OCI-LY3 (cell line): ENCODE results near the gene KIAA0319L.

Experiments
- H2AFZ ChIP-seq: fragments of 200-600, 300-600 bp; shearing (Covaris generic); 2 replicates; pipeline ENCODE4 v1.6.0; 2014; ENCODE audit warnings: antibody characterized with exemption, low read depth, low read length
- H3K27ac ChIP-seq: fragments of 200-600, 300-600 bp; sonication (generic); 2 replicates; pipeline ENCODE4 v1.5.1; 2014; ENCODE audit warnings: mild to moderate bottlenecking, low read length, moderate library complexity, mixed read lengths
- H3K27me3 ChIP-seq: fragments of 200-600, 300-600 bp; sonication (generic); 2 replicates; pipeline ENCODE4 v1.6.1; 2014; ENCODE audit warnings: low read depth, low read length, mixed read lengths
- H3K36me3 ChIP-seq: fragments of 200-600, 300-600 bp; sonication (generic); replicated peaks from 2 replicates; pipeline ENCODE3; 2014; ENCODE audit warnings: low read depth, low read length, mixed read lengths
- H3K4me1 ChIP-seq: fragments of 300-600, 200-600 bp; sonication (generic); 2 replicates; pipeline ENCODE4 v1.6.1; 2014; ENCODE audit warnings: low read length, mixed read lengths
- H3K4me2 ChIP-seq: fragments of 200-600, 300-600 bp; sonication (generic); 2 replicates; pipeline ENCODE4 v1.6.1; 2014; ENCODE audit warnings: low read length, mixed read lengths
- H3K4me3 ChIP-seq: fragments of 300-600, 200-600 bp; sonication (generic); 2 replicates; pipeline ENCODE4 v1.5.1; 2014; ENCODE audit warnings: antibody characterized with exemption, mild to moderate bottlenecking, low read length, moderate library complexity
- H3K79me2 ChIP-seq: fragments of 300-600, 200-600 bp; shearing (Covaris generic); 2 replicates; pipeline ENCODE4 v1.6.1; 2014; ENCODE audit warnings: mild to moderate bottlenecking, low read length, mixed read lengths
- H3K9ac ChIP-seq: fragments of 300-600, 200-600 bp; shearing (Covaris generic); 2 replicates; pipeline ENCODE4 v1.6.0; 2014; ENCODE audit warnings: mild to moderate bottlenecking, low read length, moderate library complexity
- H3K9me3 ChIP-seq: fragments of 200-600, 300-600 bp; shearing (Covaris generic); 2 replicates; pipeline ENCODE4 v1.6.1; 2014; ENCODE audit warnings: low read length, mixed read lengths; ENCODE audit not compliant: insufficient read depth
- H4K20me1 ChIP-seq: fragments of 200-600, 300-600 bp; sonication (generic); 2 replicates; pipeline ENCODE4 v1.6.1; 2016; ENCODE audit warnings: low read length, mixed read lengths; ENCODE audit not compliant: insufficient read depth
- CTCF ChIP-seq: fragments of 200-600, 300-600 bp; sonication (generic); IDR thresholded peaks from 2 replicates; pipeline ENCODE4 v1.5.1; 2014; ENCODE audit warnings: antibody characterized with exemption, low read length, low read depth
- EZH2phosphoT487 ChIP-seq: fragments of 200-600 bp; shearing (Covaris generic); IDR thresholded peaks from 2 replicates; pipeline ENCODE4 v1.6.1; 2018; ENCODE audit warnings: antibody characterized with exemption, mixed run types, low read depth

Gene KIAA0319L

GRCh38 chr1:35561972-35562680, 4.9 kb upstream of the KIAA0319L start:
- Histone ChIP-seq H2AFZ (no peak overlapping the region), H3K36me3 (no peaks in the 10 kb centered on the region), H3K79me2 (peaks cover 9% of the 10 kb centered on the region), H3K27ac (no peak overlapping the region), H3K9me3 (no peaks in the 10 kb centered on the region), H3K4me3 (no peak overlapping the region), H3K4me1 (peaks cover 4% of the 10 kb centered on the region; the same call in 1 of the 2 replicates), H4K20me1 (no peaks in the 10 kb centered on the region), H3K9ac (no peak overlapping the region), H3K27me3 (no peaks in the 10 kb centered on the region), H3K4me2 (no peak overlapping the region)
- TF ChIP-seq CTCF (no peak), EZH2phosphoT487 (no peak)

DNA sequence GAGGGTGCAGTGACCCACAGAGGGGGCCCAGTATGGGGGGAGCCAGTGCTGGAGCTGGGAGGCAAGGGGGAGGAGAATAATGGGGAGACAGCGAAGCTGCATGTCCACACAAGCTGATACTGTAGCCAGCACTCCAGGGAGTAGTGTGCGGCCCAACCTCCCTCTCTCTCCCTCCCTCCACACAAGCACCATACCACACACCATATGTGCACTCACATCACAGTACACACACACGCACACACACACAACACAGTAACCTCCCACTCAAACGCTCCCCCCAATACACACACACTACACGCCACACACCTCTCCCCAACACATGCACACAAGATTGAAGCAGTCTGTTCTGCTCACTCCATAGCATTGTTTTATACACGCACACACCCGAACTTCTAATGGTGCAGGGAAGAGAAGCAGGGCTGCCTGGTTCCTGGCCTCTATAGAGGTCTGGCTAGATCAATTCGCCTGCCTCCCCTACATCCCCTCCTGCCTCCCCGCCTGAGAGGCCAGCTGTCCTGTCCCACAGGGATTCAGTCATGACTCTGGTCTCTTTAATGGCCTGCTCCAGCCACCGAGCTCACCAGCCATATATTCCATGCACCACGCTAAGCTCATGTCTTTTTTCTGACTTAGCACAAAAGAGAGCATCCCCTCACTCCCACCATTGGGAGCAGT, 4.2 kb upstream of the KIAA0319L start:
- Histone ChIP-seq H3K4me1 (peaks cover 6% of the 10 kb centered on the region), H3K9ac (no peak overlapping the region), H3K4me3 (no peak overlapping the region), H3K36me3 (no peaks in the 10 kb centered on the region), H4K20me1 (no peaks in the 10 kb centered on the region), H3K79me2 (peaks cover 16% of the 10 kb centered on the region), H3K27me3 (no peaks in the 10 kb centered on the region), H3K4me2 (no peak overlapping the region), H3K9me3 (no peaks in the 10 kb centered on the region), H2AFZ (no peak overlapping the region), H3K27ac (no peak overlapping the region)
- TF ChIP-seq CTCF = no peak

- Histone ChIP-seq H3K79me2 (peaks cover 25% of the 10 kb centered on the region), H3K9me3 (no peaks in the 10 kb centered on the region), H3K27me3 (no peaks in the 10 kb centered on the region), H3K4me1 (peaks cover 15% of the 10 kb centered on the region), H4K20me1 (no peaks in the 10 kb centered on the region), H3K36me3 (no peaks in the 10 kb centered on the region), H3K4me2 (no peak overlapping the region), H3K9ac (no peak overlapping the region), H2AFZ (no peak overlapping the region), H3K4me3 (no peak overlapping the region), H3K27ac (no peak overlapping the region)
- TF ChIP-seq CTCF (no peak), EZH2phosphoT487 (no peak)
These were observed 3.3 kb upstream of the KIAA0319L start for GRCh38 chr1:35560256-35561225.
